NCI-H2227 (cell line): ENCODE measurements around the gene TMEM63C.

Experiments used
- DNase-seq: peaks from one replicate; lab custom pipeline; 2025; ENCODE audit not compliant: unreplicated experiment; lab: John Stamatoyannopoulos, UW

TMEM63C gene

GRCh38 chr14:77197988-77198387 lies 16.4 kb downstream of the TMEM63C start:
- no peak for DNase-seq

- no peak for DNase-seq
These were observed 17.0 kb downstream of the TMEM63C start for GRCh38 chr14:77198561-77198960.

- no peak for DNase-seq
These were observed 18.0 kb downstream of the TMEM63C start for GRCh38 chr14:77199590-77199989.

GRCh38 chr14:77200406-77200985 lies 18.9 kb downstream of the TMEM63C start:
- DNase-seq = no peak

- no peak for DNase-seq
These were observed 20.1 kb downstream of the TMEM63C start for GRCh38 chr14:77201696-77202095.

- DNase-seq = peak; percentile 45
These were observed 22.2 kb downstream of the TMEM63C start for GRCh38 chr14:77203611-77204458.

- DNase-seq = peak; percentile 30
These were observed 22.8 kb downstream of the TMEM63C start for GRCh38 chr14:77204459-77204771.

GRCh38 chr14:77204907-77205306 lies 23.3 kb downstream of the TMEM63C start:
- DNase-seq = no peak

- no peak for DNase-seq
These were observed 24.0 kb downstream of the TMEM63C start for GRCh38 chr14:77205566-77205965.

- no peak for DNase-seq
These were observed 24.7 kb downstream of the TMEM63C start for GRCh38 chr14:77206261-77206824.

GRCh38 chr14:77206877-77207389 lies 25.3 kb downstream of the TMEM63C start:
- DNase-seq = no peak

GRCh38 chr14:77208291-77208978 lies 26.8 kb downstream of the TMEM63C start:
- DNase-seq = peak; percentile 21

- no peak for DNase-seq
These were observed 27.4 kb downstream of the TMEM63C start for GRCh38 chr14:77208979-77209318.

- peak; percentile 46 for DNase-seq
These were observed 30.7 kb downstream of the TMEM63C start for GRCh38 chr14:77212097-77212870.

- peak; percentile 76 for DNase-seq
These were observed 31.5 kb downstream of the TMEM63C start for GRCh38 chr14:77212943-77213678.

- DNase-seq = no peak
These were observed 32.0 kb downstream of the TMEM63C start for GRCh38 chr14:77213679-77214016.

- DNase-seq = no peak
These were observed 32.6 kb downstream of the TMEM63C start for GRCh38 chr14:77214216-77214615.

- DNase-seq = no peak
These were observed 36.0 kb downstream of the TMEM63C start for GRCh38 chr14:77217551-77217950.

- DNase-seq = no peak
These were observed 38.0 kb downstream of the TMEM63C start for GRCh38 chr14:77219591-77219990.

GRCh38 chr14:77220246-77221017 lies 38.8 kb downstream of the TMEM63C start:
- no peak for DNase-seq
